SH-SY5Y (cell line): ENCODE measurements around the gene OR1A2.

Source experiments
- GATA2 ChIP-seq: IDR thresholded peaks from 2 replicates; pipeline ENCODE4 v1.6.1; 2011; ENCODE audit warnings: mild to moderate bottlenecking, low read depth, low read length
- GATA3 ChIP-seq: IDR thresholded peaks from 2 replicates; pipeline ENCODE4 v1.6.1; 2011; ENCODE audit warnings: low read depth, mild to moderate bottlenecking, low read length, moderate library complexity

DNA sequence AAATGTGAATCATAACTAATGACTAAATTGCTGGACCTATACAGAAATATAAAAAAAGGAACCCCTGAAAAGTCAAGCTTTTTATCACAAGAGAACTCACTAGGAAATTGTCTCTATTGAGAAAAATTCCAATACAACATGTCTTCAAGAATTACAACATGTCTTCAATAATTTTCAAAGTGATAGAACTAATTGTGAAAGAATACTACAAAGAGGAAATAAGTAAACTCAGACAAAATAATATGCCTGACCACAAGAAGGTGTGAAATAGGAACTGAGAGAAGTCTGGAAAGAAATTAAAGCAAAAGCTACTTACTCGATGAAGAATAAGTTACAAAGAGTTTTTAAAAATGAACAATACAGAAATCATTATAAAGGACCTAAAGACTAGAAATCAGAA is 40.1 kb upstream of the OR1A2 start:
- no peak for TF ChIP-seq GATA2
- no peak for TF ChIP-seq GATA3
